Measurements from ENCODE around the gene RTCB.

The RTCB gene

GRCh38 chr22:32341122-32341740 is 70.8 kb downstream of the RTCB start:
- H3K4me3 ChIP-seq (ENCODE audit: low read depth, low read length) = no peak overlapping the region
- TF ChIP-seq, protein P1, sequence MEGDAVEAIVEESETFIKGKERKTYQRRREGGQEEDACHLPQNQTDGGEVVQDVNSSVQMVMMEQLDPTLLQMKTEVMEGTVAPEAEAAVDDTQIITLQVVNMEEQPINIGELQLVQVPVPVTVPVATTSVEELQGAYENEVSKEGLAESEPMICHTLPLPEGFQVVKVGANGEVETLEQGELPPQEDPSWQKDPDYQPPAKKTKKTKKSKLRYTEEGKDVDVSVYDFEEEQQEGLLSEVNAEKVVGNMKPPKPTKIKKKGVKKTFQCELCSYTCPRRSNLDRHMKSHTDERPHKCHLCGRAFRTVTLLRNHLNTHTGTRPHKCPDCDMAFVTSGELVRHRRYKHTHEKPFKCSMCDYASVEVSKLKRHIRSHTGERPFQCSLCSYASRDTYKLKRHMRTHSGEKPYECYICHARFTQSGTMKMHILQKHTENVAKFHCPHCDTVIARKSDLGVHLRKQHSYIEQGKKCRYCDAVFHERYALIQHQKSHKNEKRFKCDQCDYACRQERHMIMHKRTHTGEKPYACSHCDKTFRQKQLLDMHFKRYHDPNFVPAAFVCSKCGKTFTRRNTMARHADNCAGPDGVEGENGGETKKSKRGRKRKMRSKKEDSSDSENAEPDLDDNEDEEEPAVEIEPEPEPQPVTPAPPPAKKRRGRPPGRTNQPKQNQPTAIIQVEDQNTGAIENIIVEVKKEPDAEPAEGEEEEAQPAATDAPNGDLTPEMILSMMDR (IDR thresholded peaks at IDR 0.05; ENCODE audit: low read depth, low read length) = no peak
- no peaks in the 10 kb centered on the region for H3K4me1 ChIP-seq
- DNase-seq = no peak
- H3K36me3 ChIP-seq = no peaks in the 10 kb centered on the region
- H3K9me3 ChIP-seq = no peaks in the 10 kb centered on the region; the same call in 1 of the 2 replicates
- peaks cover 21% of the 10 kb centered on the region for H3K27me3 ChIP-seq

DNA sequence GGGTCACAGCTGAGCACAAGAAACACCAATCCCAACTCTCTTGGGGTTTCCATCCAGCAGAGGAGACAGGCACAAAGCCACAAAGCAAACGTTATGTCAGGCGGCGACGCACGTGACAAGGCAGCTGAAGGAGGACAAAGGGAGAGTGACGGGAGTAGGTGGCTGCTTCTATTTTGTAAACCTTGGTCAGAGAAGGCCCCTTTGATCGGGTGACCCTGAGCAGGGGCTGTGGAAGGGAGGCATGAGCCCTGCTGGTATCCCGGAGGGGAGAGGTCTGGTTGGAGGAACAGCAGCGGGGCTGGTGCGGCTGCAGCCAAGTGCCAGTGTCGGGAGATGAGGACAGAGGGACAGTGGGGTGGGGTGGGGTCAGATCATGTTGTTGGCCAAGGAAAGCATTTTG is 71.6 kb downstream of the RTCB start:
- H3K4me3 ChIP-seq (ENCODE audit: low read depth, low read length) = no peak overlapping the region
- TF ChIP-seq, protein P1 (IDR thresholded peaks at IDR 0.05; ENCODE audit: low read depth, low read length) = no peak
- no peaks in the 10 kb centered on the region; the same call in 1 of the 2 replicates for H3K9me3 ChIP-seq
- H3K4me1 ChIP-seq = no peaks in the 10 kb centered on the region
- peaks cover 16% of the 10 kb centered on the region for H3K27me3 ChIP-seq
- H3K36me3 ChIP-seq = no peaks in the 10 kb centered on the region
- DNase-seq = no peak

GRCh38 chr22:32339190-32340012 is 72.6 kb downstream of the RTCB start:
- H3K27me3 ChIP-seq = peaks cover 12% of the 10 kb centered on the region
- TF ChIP-seq, protein P1 (IDR thresholded peaks at IDR 0.05; ENCODE audit: low read depth, low read length) = no peak
- no peak overlapping the region for H3K4me3 ChIP-seq (ENCODE audit: low read depth, low read length)
- DNase-seq = no peak
- no peaks in the 10 kb centered on the region for H3K4me1 ChIP-seq
- H3K9me3 ChIP-seq = no peaks in the 10 kb centered on the region; the same call in 1 of the 2 replicates
- no peaks in the 10 kb centered on the region for H3K36me3 ChIP-seq

DNA sequence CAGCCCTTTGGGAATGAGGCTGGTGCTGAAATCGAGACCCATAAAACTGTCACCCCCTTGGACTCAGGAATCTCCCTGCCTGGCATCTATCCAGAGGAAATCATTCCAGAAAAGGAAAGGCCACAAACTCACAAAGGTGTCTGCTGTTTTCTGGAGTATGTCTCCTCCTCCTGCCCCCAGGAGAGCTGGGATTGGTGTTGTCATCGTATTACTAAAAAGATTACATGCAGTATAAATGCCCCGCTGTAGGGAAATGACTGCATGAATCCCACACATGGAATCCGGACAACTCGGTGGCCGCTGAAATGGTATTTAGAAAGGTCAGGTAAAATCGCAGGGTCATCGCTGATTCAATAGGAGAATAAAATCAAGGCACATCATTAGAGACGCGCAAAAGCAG is 73.3 kb downstream of the RTCB start:
- Histone ChIP-seq H3K4me1 (no peaks in the 10 kb centered on the region), H3K4me3 (ENCODE audit: low read depth, low read length) (no peak overlapping the region), H3K9me3 (no peaks in the 10 kb centered on the region; the same call in 1 of the 2 replicates), H3K36me3 (no peaks in the 10 kb centered on the region), H3K27me3 (peaks cover 11% of the 10 kb centered on the region)
- DNase-seq = no peak
- TF ChIP-seq, protein P1 (IDR thresholded peaks at IDR 0.05; ENCODE audit: low read depth, low read length) = no peak
